ENCODE data around the gene SPTLC1. TPM values are rescaled to one million over a fixed set of nuclear protein-coding genes. Genes with fewer than 3 reads are reported as not detected.

Gene SPTLC1
- total and polyA plus RNA-seq, 2 experiments from 2014 or later, result 54.8 to 100 TPM

GRCh38 chr9:92001244-92001643 is 114.0 kb downstream of the SPTLC1 start:
- ATAC-seq, result no peak
- no peak overlapping the region for H3K4me3 Mint-ChIP-seq

More at GRCh38 chr9:92001244-92001643, 114.0 kb downstream of the SPTLC1 start:
- Histone ChIP-seq H3K4me1 (ENCODE audit: insufficient read depth) (no peaks in the 10 kb centered on the region), H3K4me3 (no peak overlapping the region), H2AFZ (no peak overlapping the region), H3K79me2 (replicated peaks; ENCODE audit: insufficient read depth) (no peaks in the 10 kb centered on the region), H3K9me2 (ENCODE audit: insufficient read depth) (0 out of 2 replicates have a peak, but pooled peaks cover 3% of the 10 kb centered on the region), H3K36me3 (ENCODE audit: insufficient read depth) (no peaks in the 10 kb centered on the region), H4K20me1 (replicated peaks; ENCODE audit: insufficient read depth) (no peaks in the 10 kb centered on the region), H3K27me3 (ENCODE audit: insufficient read depth) (no peaks in the 10 kb centered on the region), H3K27ac (ENCODE audit: low read depth) (no peak overlapping the region), H3F3A (replicated peaks; ENCODE audit: low read depth) (no peaks in the 10 kb centered on the region), H3K4me2 (no peak overlapping the region)
- no peaks in the 10 kb centered on the region for H3K4me1 Mint-ChIP-seq
- no peak for DNase-seq (ENCODE audit: low spot score)
- TF ChIP-seq REST (IDR thresholded peaks at IDR 0.05; ENCODE audit: unreplicated experiment) (no peak), EZH2phosphoT487 (IDR thresholded peaks at IDR 0.05; ENCODE audit: unreplicated experiment) (no peak), ETS1 (IDR thresholded peaks at IDR 0.05) (no peak), CREB1 (CRISPR knock-in tag; IDR thresholded peaks at IDR 0.05; ENCODE audit: low read depth) (no peak), ZNF462 (CRISPR knock-in tag; IDR thresholded peaks at IDR 0.05) (no peak), CTCF (conservative IDR thresholded peaks at IDR 0.05; ENCODE audit: low read depth in 2 of 2) (no peak), EZH2 (IDR thresholded peaks at IDR 0.05; ENCODE audit: low read depth, unreplicated experiment) (no peak), POLR2AphosphoS5 (IDR thresholded peaks at IDR 0.05; ENCODE audit: low read depth) (no peak), NANOG (IDR thresholded peaks at IDR 0.05; ENCODE audit: borderline replicate concordance) (no peak), JUNB (IDR thresholded peaks at IDR 0.05; ENCODE audit: unreplicated experiment) (no peak), ZNF114 (CRISPR knock-in tag; IDR thresholded peaks at IDR 0.05) (no peak), ZNF331 (CRISPR knock-in tag; IDR thresholded peaks at IDR 0.05; ENCODE audit: low read depth) (no peak), STAT1 (IDR thresholded peaks at IDR 0.05; ENCODE audit: unreplicated experiment) (no peak)
- H3K36me3 Mint-ChIP-seq (ENCODE audit: low read depth), result no peaks in the 10 kb centered on the region
- peaks cover 4% of the 10 kb centered on the region for H3K27me3 Mint-ChIP-seq (ENCODE audit: insufficient read depth, low read depth, poor library complexity)
- no peak overlapping the region for H3K27ac Mint-ChIP-seq
- no peaks in the 10 kb centered on the region for H3K9me3 Mint-ChIP-seq
